Neutrophil (primary cell): ENCODE data around the gene PLA2G15.

ENCODE experiments used
- H3K27ac ChIP-seq: fragments of 200-600 bp; sonication (generic); 2 replicates; pipeline ENCODE4 v1.5.1; 2016; ENCODE audit warnings: mild to moderate bottlenecking, moderate library complexity
- H3K27me3 ChIP-seq: fragments of 200-600 bp; sonication (generic); 2 replicates; pipeline ENCODE4 v1.6.0; 2016; ENCODE audit warnings: mild to moderate bottlenecking
- H3K36me3 ChIP-seq: fragments of 200-600 bp; sonication (generic); 2 replicates; pipeline ENCODE4 v1.5.1; 2017
- H3K4me1 ChIP-seq, 2 experiments: fragments of 200-600 bp in 1 of 2; sonication (generic) in 1 of 2; 1 replicate in 1 of 2; 2 replicates in 1 of 2; pipeline versions ENCODE4 v1.5.1 to v1.6.1; 2013 to 2016; ENCODE audit warnings: low read depth in 1 of 2, low read length in 1 of 2, mild to moderate bottlenecking in 1 of 2, moderate library complexity in 1 of 2; ENCODE audit not compliant: control insufficient read depth in 1 of 2, insufficient read depth in 1 of 2
- H3K4me3 ChIP-seq, 2 experiments: fragments of 200-600 bp in 1 of 2; sonication (generic) in 1 of 2; 1 replicate in 1 of 2; 2 replicates in 1 of 2; pipeline ENCODE4 v1.5.1; 2013 to 2016; ENCODE audit warnings: low read depth in 1 of 2, low read length in 1 of 2, mild to moderate bottlenecking in 1 of 2, moderate library complexity in 1 of 2
- H3K9me3 ChIP-seq: fragments of 200-600 bp; sonication (generic); 2 replicates; pipeline ENCODE4 v1.5.1; 2016
- CTCF ChIP-seq: fragments of 200-600 bp; sonication (generic); IDR thresholded peaks from 2 replicates; pipeline ENCODE4 v1.5.1; 2016; ENCODE audit warnings: antibody characterized with exemption

PLA2G15 gene

GRCh38 chr16:68298907-68299561 lies 53.9 kb downstream of the PLA2G15 start:
- no peaks in the 10 kb centered on the region for H3K9me3 ChIP-seq
- H3K4me1 ChIP-seq: peaks cover 6 to 11% of the 10 kb centered on the region in 2 experiments
- peaks cover 99% of the 10 kb centered on the region for H3K36me3 ChIP-seq
- no peaks in the 10 kb centered on the region for H3K27me3 ChIP-seq
- H3K4me3 ChIP-seq: no peak overlapping the region
- no peak for TF ChIP-seq CTCF
- H3K27ac ChIP-seq: no peak overlapping the region

- TF ChIP-seq CTCF: no peak
- Histone ChIP-seq H3K4me1 (peaks cover 6 to 11% of the 10 kb centered on the region in 2 experiments), H3K36me3 (peaks cover 99% of the 10 kb centered on the region), H3K27me3 (no peaks in the 10 kb centered on the region), H3K9me3 (no peaks in the 10 kb centered on the region), H3K4me3 (no peak overlapping the region), H3K27ac (no peak overlapping the region)
These were observed 54.6 kb downstream of the PLA2G15 start for GRCh38 chr16:68299571-68300453.

- Histone ChIP-seq H3K4me1 (peaks cover 6 to 11% of the 10 kb centered on the region in 2 experiments), H3K36me3 (peaks cover 99% of the 10 kb centered on the region), H3K27ac (no peak overlapping the region), H3K9me3 (no peaks in the 10 kb centered on the region), H3K27me3 (no peaks in the 10 kb centered on the region), H3K4me3 (no peak overlapping the region)
- TF ChIP-seq CTCF: no peak
These were observed 55.7 kb downstream of the PLA2G15 start for GRCh38 chr16:68300734-68301459.

- Histone ChIP-seq H3K27ac (no peak overlapping the region), H3K4me3 (no peak overlapping the region), H3K27me3 (no peaks in the 10 kb centered on the region), H3K4me1 (peaks cover 22 to 23% of the 10 kb centered on the region in 2 experiments), H3K9me3 (no peaks in the 10 kb centered on the region), H3K36me3 (peaks cover 72% of the 10 kb centered on the region)
- no peak for TF ChIP-seq CTCF
These were observed 61.5 kb downstream of the PLA2G15 start for GRCh38 chr16:68306633-68307032.

- H3K4me3 ChIP-seq: peak overlapping the region; percentile 83 to 96
- H3K27me3 ChIP-seq: no peaks in the 10 kb centered on the region
- H3K27ac ChIP-seq: peak overlapping the region; percentile 89
- peaks cover 42% of the 10 kb centered on the region for H3K36me3 ChIP-seq
- peaks cover 25% of the 10 kb centered on the region in 2 experiments for H3K4me1 ChIP-seq
- TF ChIP-seq CTCF: no peak
- H3K9me3 ChIP-seq: no peaks in the 10 kb centered on the region
These were observed 64.6 kb downstream of the PLA2G15 start for GRCh38 chr16:68309799-68310198.
